HG02885 (cell line): ENCODE measurements around the gene PEX5L.
"Not testable (repeated sequence)": the region's sequence is repeated elsewhere in the genome, so short reads cannot be mapped to it uniquely, and the experiment has no call there.

Experiments
- ATAC-seq: cut with Tn5 transposase; IDR thresholded peaks from one replicate; pipeline ENCODE4 v1.9.1; 2021; ENCODE audit warnings: mild to moderate bottlenecking; ENCODE audit not compliant: unreplicated experiment, poor library complexity

PEX5L gene, protein sequence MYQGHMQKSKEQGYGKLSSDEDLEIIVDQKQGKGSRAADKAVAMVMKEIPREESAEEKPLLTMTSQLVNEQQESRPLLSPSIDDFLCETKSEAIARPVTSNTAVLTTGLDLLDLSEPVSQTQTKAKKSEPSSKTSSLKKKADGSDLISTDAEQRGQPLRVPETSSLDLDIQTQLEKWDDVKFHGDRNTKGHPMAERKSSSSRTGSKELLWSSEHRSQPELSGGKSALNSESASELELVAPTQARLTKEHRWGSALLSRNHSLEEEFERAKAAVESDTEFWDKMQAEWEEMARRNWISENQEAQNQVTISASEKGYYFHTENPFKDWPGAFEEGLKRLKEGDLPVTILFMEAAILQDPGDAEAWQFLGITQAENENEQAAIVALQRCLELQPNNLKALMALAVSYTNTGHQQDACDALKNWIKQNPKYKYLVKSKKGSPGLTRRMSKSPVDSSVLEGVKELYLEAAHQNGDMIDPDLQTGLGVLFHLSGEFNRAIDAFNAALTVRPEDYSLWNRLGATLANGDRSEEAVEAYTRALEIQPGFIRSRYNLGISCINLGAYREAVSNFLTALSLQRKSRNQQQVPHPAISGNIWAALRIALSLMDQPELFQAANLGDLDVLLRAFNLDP

DNA sequence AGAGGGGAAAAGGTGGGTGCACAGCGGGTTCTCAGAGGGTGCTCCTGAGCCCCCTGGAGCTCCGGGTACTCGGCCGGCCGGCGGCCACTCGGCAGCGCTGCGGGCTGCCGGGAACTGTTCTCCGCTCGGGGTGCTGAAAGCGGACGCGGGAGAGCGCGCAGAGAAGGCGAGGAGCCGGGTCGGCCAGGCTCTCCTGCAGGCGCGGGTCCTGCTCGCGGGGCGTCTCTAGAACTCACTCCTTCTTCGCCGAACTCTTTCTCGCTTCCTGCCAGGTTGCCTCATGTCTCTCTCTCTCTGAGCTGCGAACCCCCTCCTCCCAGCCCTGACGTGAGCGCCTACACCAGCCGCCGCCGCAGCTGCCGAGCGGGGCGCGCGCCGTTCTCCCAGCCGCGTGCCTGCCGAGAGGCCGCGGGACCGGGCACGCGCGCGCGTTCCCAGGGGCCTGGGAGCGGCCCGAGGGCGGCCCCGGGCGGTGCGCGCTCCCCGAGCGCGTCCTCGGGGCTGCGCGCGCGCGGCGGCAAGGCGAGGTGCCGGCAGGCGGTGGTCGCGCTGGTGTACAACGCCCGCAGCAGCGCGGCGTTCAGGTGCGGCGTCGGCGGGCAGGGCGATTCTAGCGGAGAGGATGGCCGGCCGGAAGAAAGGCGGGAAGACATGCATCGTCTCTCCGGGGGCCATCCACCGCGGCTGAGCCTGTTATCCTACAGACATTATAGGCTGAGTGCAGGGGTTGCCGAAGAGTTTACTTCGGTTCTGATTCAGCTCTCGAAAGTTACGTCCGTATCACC is at the start of gene PEX5L:
TSS of gene PEX5L (minus strand) at position 267 of the 785 bp plus-strand sequence. CDS start 338 bp downstream, outside the sequence.
- peak; percentile 89 for ATAC-seq

DNA sequence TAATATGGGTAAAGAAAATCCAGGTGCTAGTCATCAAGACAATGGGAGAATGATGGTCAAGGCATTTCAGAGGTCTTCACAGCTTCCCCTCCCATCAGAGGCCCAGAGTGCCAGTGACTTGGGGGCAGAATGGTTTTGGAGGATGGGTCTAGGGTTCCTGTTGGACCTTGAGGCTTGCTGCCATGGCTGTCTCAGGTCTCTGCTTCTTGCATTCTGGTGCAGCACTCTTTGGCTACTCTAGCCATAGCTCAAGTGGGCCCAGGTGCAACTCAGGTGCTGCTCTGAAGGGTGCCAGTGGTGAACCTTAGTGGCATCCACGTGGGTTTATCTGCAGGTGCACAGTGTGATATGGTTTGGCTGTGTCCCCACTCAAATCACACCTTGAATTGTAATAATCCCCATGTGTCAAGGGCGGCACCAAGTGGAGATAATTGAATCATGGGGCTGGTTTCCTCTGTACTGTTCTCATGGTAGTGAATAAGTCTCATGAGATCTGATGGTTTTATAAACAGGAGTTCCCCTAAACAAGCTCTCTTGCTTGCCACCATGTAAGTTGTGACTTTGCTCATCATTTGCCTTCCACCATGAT is 48.5 kb upstream of the PEX5L start:
- ATAC-seq = no peak

DNA sequence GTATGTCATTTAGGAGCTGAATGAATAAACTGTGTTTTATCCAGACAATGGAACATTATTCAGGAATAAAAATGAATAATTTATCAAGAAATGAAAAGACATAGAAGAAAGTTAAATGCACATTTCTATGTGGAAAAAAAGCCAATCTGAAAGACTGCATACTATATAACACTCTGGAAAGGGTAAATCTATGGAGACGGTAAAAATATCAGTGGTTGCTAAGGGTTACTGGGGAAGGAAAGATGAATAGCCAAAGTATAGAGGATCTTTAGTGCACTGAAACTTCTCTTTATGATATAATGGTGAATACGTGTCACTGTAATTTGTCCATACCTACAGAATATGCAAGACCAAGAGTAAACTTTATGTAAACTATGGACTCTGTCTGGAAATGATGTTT is 46.0 kb upstream of the PEX5L start:
- ATAC-seq = no peak

DNA sequence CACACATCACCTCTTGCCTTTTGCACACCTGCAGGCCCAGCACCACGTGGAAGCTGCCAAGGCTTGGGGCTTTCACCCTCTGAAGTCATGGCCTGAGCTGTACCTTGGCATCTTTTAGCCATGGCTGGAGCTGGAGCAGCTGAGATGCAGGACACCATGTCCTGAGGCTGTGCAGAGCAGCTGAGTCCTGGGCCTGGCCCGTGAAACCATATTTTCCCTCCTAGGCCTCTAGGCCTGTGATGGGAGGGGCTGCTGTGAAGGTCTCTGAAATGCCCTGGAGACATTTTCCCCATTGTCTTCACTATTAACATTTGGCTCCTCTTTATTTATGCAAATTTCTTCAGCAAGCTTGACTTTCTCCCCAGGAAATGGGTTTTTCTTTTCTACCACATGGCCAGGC is 41.9 kb upstream of the PEX5L start:
- no peak for ATAC-seq

DNA sequence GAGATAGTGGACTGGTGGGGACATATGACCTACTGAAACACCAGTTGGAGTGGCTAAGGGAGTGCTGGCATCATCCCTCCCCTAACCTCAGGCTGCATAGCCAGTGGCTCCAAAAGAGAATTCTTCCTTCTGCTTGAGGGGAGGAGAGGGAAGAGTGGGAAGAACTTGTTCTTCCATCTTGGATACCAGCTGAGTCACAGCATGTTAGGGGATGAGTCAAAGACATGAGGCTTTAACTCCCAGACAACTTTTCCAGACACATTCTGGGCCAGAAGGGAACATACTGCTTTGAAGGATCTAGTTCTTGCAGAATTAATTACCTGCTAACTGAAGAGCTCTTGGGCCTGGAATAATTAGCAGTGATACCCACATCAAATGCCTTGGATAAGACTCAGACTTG is 36.8 kb upstream of the PEX5L start:
- no peak for ATAC-seq

DNA sequence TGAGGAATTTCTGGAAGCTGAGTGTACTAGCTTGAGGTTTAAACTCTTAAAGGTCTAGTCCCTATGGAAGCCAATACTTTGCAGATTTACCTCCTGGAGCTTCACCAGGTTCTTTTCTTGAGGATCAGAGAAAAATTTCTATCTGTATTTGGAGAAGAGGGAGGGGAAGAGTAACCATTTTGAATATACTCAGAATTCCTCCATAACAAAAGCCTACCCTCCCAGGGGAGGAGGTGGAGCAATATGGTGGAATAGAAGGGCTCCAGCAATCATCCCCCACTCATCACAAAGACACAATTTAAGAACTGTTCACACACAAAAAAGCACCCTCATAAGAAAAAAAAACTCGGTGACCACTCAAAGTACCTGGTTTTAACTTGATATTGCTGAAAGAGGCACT is 36.0 kb upstream of the PEX5L start:
- ATAC-seq = no peak

DNA sequence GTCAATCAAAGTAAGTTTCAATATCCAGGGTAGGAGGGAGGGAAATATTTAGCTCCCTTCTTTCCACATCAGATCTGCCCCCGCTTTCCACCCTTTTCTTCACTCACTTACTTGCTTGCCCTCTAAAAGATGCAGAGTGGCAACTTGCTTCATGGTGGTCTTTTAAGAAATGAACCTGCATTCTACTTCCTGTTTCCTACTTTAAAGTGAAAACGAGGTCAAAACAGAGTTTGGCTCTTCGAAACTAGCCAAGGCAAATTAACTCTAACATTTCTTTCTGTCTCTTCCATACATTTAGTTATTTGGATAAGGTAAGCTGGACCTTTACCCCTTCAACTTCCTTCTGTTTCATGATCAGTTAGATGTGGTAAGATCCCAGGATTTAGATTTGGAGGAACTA is 34.2 kb upstream of the PEX5L start:
- no peak for ATAC-seq

DNA sequence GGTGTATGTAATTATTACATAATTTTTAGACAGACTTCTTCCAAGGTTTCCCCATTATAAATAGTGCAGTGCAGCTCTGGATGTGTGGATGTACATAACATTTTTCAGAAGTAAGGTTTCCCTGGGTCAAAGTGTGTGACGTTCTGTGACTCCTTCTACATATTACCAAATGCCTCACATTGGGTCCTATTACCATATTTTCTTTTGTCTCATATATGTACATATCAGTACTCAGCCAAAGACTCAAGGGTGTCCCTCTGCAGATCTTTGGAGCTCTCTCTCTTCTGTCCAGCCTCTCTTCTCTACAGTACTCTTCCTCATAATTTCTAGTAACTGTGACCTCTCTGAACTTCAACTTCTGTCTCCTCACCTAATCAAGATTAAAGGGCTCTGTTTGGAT is 31.3 kb upstream of the PEX5L start:
- no peak for ATAC-seq

DNA sequence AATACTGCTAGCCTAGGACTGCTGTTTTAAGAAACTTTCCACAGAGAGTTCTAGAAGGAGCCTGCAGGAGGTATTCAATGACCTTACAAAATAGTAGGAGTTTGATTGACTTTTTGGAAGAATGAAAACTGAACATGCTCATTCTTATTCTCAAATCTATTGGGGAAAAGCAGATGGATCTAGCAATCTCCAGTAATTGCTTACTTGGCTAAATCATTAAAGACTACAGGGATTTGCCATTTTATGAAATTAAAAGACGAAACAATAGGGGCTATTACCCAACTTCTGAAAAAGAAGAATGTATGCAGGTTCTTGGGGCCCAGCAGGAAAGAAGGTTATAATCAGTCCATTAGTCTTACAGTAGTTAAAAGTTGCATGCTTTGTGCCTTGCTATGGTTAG is 29.9 kb upstream of the PEX5L start:
- no peak for ATAC-seq

DNA sequence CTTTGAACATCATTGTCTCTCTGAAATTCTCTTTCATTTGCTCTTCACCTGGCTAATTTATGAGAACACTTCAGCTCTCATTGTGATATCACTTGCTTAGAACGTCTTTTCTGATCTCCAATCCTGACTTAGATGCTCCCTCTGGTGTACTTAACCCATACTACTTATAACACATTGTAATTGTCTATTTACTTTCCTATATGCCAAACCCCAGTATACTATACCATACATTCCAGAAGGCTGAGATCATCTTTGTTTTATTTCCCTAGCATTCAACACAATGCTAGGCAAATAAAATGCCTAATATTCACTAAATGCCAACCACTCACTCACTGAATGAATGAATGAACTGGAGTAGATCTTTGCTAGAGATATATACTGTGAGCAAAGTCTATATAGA is 27.0 kb upstream of the PEX5L start:
- ATAC-seq = no peak

DNA sequence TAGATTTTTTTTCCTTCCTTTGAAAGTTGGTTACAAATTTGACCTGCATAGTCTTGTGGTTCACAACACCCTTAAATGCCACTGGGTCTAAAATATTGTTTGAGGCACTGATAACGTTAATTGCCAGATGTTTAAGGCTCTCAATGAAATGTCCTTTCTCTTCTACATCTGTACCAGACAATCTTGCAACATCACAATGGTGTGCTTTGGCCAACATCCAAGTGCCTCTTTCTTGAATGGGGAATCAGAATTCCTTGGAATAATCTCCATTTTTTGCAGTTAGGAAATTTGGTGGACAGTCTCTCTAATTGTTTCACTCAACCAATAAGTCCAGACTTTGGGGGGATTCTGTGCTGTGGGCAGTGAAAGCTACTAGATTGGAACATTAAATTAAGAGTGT is 26.0 kb upstream of the PEX5L start:
- no peak for ATAC-seq

DNA sequence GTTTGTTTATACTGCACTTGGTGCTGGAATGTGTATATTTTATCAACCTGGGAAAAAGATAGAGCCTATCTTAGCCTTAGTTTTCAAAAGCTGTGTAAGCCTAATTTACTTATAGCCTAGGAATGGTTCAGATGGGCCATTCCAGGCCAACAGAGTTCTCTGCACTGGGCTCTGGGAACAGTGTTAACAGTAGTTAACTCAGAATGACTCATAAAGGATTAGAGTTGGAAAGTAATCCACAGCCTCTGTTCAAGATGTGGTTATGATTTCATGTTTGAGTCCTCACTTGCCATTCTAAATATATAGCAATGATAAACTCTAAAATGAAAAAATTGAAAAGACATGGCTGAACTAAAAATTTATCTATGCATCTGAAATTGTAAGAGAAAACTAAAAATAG is 22.6 kb upstream of the PEX5L start:
- no peak for ATAC-seq

DNA sequence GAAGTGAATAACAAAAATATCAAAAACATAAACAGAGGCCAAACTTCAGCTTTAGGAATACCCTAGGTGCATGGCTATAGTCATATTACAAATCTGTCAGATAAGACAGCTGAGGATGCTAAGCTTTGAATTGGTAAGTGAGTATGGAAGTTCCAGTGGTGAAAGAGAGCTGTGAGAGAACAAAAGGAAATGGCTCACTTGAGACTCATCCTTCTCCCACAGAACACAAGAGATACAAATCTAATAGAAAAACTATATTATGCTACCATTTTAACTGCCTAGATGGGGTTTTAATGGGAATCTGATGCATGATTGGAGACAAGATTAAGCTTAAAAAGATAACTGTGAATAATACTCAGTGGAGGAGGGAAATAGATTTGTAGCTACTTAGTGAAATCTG is 21.5 kb upstream of the PEX5L start:
- ATAC-seq = no peak

DNA sequence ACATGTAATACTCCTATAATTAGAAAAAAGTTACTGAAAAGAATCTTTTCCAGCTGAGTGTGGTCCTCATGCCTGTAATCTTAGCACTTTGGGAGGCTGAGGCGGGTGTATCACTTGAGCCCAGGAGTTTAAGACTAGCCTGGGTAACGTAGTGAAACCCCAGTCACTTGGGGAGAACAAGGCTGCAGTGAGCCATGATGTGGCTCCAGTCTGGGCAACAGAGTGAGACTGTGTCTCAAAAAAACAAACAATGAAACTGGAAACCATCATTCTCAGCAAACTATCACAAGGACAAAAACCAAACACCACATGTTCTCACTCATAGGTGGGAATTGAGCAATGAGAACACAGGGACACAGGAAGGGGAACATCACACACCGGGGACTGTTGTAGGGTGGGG is 18.9 kb upstream of the PEX5L start:
- not testable (repeated sequence) for ATAC-seq

DNA sequence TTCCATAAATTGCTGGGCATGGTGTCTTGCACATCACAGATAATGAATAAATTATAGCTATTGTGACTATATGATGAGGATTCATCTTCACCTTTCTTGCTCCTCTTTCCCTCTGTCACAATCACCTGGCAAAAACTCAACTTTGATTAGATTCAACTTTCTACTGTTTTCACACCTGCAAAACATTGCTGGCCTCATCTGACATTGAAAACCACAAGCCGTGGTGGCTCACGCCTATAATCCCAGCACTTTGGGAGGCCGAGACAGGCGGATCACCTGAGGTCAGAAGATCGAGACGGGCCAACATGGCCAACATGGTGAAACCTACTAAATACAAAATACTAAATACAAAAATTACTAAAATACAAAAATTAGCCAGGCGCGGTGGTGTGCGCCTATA is 12.7 kb upstream of the PEX5L start:
- ATAC-seq = no peak

DNA sequence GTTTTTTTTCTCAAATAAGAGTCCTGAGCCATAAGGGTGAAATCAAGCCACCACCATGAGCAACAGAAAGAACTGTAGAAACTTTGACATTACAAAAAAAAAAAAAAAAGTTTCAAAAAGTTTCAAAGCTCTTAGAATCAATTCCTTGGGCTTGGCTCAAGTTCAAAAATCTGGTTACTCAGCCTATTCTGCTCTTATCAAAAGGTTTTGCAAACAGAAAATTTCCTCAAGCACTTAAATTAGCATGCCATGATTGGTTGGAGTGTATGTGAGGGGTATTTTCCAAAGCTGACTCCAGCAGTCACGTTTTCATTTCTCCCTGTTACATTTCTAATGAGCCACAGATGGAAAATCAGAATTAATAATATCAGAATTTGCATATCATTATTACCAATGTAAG is 12.1 kb upstream of the PEX5L start:
- ATAC-seq = no peak

DNA sequence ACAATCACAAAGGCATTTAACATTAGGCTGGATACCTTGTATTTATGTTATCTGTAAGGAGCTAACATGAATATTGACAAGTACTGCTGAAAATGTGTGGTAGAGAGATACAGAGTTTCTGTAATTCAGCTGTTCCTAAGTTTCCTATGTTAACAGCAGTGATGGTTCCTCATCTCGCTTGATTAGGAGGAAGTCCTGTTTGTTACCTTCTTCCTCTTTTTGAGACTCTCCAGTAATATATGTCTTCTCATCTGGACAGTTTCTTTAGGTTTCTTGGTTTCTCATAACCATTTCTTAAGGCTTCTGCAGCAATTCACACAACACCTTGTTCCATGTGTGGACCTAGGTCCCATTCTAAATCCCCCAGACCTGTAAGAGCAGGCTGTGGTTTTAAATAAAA is 11.4 kb upstream of the PEX5L start:
- ATAC-seq = peak; percentile 96

DNA sequence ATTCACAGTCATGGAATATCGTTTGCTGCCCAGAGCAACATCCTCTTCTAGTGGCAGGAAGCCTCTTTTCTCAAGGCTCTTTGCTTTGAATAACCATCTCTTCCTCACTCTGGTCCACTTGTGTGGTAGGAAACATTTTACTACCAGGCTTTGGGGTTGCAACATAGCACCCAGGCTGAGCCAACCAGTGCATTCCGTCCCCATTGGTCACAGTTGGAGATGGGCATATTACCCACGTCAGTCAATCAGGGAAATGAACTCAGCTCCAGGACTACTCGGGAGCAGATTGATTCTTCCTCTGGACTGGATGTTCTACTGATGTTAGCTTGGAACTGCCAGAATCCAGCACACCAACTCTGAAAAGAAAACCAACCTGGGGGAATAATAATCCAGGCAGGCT is 4.2 kb upstream of the PEX5L start:
- no peak for ATAC-seq

DNA sequence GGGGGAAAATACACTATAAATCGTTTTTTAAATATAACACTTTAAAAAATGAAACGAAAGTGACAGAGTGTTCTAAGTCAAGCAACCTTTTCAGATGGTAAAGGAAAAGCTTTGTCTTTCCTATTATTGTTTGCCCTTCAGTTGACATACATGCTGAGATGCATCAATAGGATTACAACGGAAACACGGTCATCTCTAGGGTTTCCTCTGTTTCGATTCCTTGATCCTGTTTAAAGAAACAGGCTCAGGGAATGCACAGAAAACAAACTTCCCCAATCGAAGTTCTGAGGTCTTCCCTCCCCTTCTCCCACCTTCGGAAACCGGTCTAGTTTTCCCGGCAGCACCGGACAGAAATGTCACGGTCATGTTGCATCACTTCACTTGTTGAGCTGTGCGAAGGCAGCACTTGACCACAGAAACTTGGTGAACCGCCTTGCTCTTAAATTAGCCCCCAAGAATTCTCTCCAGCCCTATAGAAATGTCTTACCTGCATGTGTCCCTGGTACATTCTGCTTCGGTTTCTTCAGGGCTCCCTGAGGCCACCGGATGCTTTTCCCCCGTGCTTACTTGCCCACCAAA is 556 bp downstream of the PEX5L start:
- ATAC-seq = peak; percentile 45

DNA sequence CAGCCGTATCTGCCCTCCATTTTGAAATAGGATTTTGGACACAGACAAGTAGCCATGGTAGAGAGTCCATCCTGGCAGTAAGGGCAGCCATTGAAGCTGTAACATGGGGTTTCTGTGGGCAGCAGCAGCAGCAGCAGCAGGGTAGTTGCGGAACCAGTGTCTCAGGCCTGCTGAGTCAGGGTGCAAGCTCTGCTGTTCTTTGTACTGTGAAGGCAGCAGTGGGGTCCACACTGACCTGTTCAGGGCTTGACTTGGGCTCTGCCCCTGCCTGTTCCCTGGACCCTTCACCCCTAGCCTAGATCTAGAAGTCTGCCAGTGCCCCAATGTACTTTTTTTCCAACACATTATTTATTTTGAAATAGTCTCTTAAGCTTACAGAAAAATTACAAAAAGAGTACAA is 9.7 kb downstream of the PEX5L start:
- ATAC-seq = no peak

DNA sequence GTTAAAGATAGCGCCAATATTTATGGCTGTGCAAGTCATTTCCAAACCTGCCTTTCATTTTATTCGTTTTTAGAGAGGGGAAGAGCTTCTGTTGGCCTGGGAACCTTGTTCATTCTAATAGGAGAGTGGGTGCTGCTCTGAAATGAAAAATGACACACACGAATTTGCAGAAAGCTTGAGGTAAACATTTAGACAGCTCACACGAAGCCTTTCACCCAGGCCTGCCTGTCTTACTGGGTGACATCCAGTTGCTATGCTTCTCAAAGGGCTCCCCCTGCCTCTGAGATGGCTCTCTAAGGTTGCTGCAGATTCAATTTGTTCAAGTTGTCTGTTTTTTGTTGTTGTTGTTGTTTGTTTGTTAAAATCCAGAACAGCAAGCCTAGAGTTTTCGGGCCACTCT is 18.2 kb downstream of the PEX5L start:
- ATAC-seq = peak; percentile 89
